KOPT-K1 (cell line): ENCODE data around the gene CEMIP.

ENCODE experiments used
- H3K27ac ChIP-seq: fragments of 200-600 bp; sonication (generic); 2 replicates; pipeline ENCODE4 v1.5.1; 2016; ENCODE audit warnings: antibody characterized with exemption, mild to moderate bottlenecking, low read depth, low read length; ENCODE audit not compliant: poor library complexity, severe bottlenecking
- H3K36me3 ChIP-seq: fragments of 200-600 bp; sonication (generic); 2 replicates; pipeline ENCODE4 v1.5.1; 2017; ENCODE audit warnings: antibody characterized with exemption, mild to moderate bottlenecking, low read length, moderate library complexity; ENCODE audit not compliant: insufficient read depth
- H3K9me3 ChIP-seq: fragments of 200-600 bp; sonication (generic); 2 replicates; pipeline ENCODE4 v1.5.1; 2017; ENCODE audit warnings: antibody characterized with exemption, low read length, mild to moderate bottlenecking; ENCODE audit not compliant: insufficient read depth, poor library complexity, severe bottlenecking

CEMIP gene

GRCh38 chr15:80856809-80857377 lies 77.7 kb downstream of the CEMIP start:
- no peak overlapping the region for H3K27ac ChIP-seq

GRCh38 chr15:80861731-80862170 lies 82.6 kb downstream of the CEMIP start:
- no peak overlapping the region for H3K27ac ChIP-seq
- H3K36me3 ChIP-seq, result no peaks in the 10 kb centered on the region
- no peaks in the 10 kb centered on the region for H3K9me3 ChIP-seq

More at GRCh38 chr15:80856809-80857377, 77.7 kb downstream of the CEMIP start:
- Histone ChIP-seq H3K36me3 (no peaks in the 10 kb centered on the region), H3K9me3 (no peaks in the 10 kb centered on the region)

GRCh38 chr15:80864666-80865065 lies 85.5 kb downstream of the CEMIP start:
- H3K27ac ChIP-seq, result no peak overlapping the region
- no peaks in the 10 kb centered on the region for H3K36me3 ChIP-seq
- no peaks in the 10 kb centered on the region for H3K9me3 ChIP-seq

GRCh38 chr15:80866936-80867335 lies 87.8 kb downstream of the CEMIP start:
- Histone ChIP-seq H3K36me3 (no peaks in the 10 kb centered on the region), H3K9me3 (no peaks in the 10 kb centered on the region), H3K27ac (no peak overlapping the region)

- Histone ChIP-seq H3K27ac (no peak overlapping the region), H3K36me3 (no peaks in the 10 kb centered on the region), H3K9me3 (no peaks in the 10 kb centered on the region)
Observed at GRCh38 chr15:80870366-80870765, 91.2 kb downstream of the CEMIP start.

GRCh38 chr15:80870893-80871292 lies 91.7 kb downstream of the CEMIP start:
- no peak overlapping the region for H3K27ac ChIP-seq
- H3K36me3 ChIP-seq, result no peaks in the 10 kb centered on the region
- H3K9me3 ChIP-seq, result no peaks in the 10 kb centered on the region

- H3K27ac ChIP-seq, result no peak overlapping the region
- no peaks in the 10 kb centered on the region for H3K9me3 ChIP-seq
- H3K36me3 ChIP-seq, result no peaks in the 10 kb centered on the region
Observed at GRCh38 chr15:80871858-80872257, 92.7 kb downstream of the CEMIP start.

- Histone ChIP-seq H3K27ac (no peak overlapping the region), H3K9me3 (no peaks in the 10 kb centered on the region), H3K36me3 (no peaks in the 10 kb centered on the region)
Observed at GRCh38 chr15:80873366-80873952, 94.3 kb downstream of the CEMIP start.

- Histone ChIP-seq H3K27ac (no peak overlapping the region), H3K36me3 (no peaks in the 10 kb centered on the region), H3K9me3 (no peaks in the 10 kb centered on the region)
Observed at GRCh38 chr15:80875568-80876347, 96.6 kb downstream of the CEMIP start.

GRCh38 chr15:80876348-80876674 lies 97.1 kb downstream of the CEMIP start:
- Histone ChIP-seq H3K27ac (no peak overlapping the region), H3K36me3 (no peaks in the 10 kb centered on the region), H3K9me3 (no peaks in the 10 kb centered on the region)

- Histone ChIP-seq H3K9me3 (no peaks in the 10 kb centered on the region), H3K27ac (no peak overlapping the region), H3K36me3 (no peaks in the 10 kb centered on the region)
Observed at GRCh38 chr15:80878242-80878866, 99.2 kb downstream of the CEMIP start.

GRCh38 chr15:80878867-80879250 lies 99.7 kb downstream of the CEMIP start:
- Histone ChIP-seq H3K9me3 (no peaks in the 10 kb centered on the region), H3K36me3 (no peaks in the 10 kb centered on the region), H3K27ac (no peak overlapping the region)

- Histone ChIP-seq H3K9me3 (no peaks in the 10 kb centered on the region), H3K27ac (no peak overlapping the region), H3K36me3 (no peaks in the 10 kb centered on the region)
Observed at GRCh38 chr15:80880086-80880485, 100.9 kb downstream of the CEMIP start.

- Histone ChIP-seq H3K36me3 (no peaks in the 10 kb centered on the region), H3K9me3 (no peaks in the 10 kb centered on the region), H3K27ac (no peak overlapping the region)
Observed at GRCh38 chr15:80883641-80884040, 104.5 kb downstream of the CEMIP start.

GRCh38 chr15:80885016-80885579 lies 105.9 kb downstream of the CEMIP start:
- Histone ChIP-seq H3K9me3 (no peaks in the 10 kb centered on the region), H3K27ac (no peak overlapping the region), H3K36me3 (no peaks in the 10 kb centered on the region)
